AG08395 (cell line): ENCODE results near the gene SALL3.

ENCODE experiments used
- DNase-seq: peaks from one replicate; pipeline ENCODE4 v3.0.0; 2012; ENCODE audit warnings: mixed read lengths, low spot score

SALL3 gene

GRCh38 chr18:78965917-78966792, 13.5 kb upstream of the SALL3 start:
- DNase-seq: no peak

DNA sequence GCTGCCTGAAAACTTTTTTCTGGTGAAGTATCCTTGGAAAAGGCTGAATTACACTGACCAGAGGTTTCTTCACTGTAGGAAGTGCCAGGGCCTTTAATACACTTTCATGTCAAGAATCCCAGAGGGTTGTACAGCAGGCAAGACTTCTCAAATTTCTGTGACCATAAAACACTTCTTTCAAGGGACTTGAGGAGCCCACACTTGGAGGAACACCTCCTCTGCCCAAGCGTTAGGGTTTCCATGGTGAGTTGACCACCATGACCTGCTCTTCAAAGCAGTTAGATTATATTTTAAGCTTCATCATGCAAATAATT, 12.9 kb upstream of the SALL3 start:
- DNase-seq: no peak

- no peak for DNase-seq
These were observed 11.9 kb upstream of the SALL3 start for GRCh38 chr18:78967692-78968091.

DNA sequence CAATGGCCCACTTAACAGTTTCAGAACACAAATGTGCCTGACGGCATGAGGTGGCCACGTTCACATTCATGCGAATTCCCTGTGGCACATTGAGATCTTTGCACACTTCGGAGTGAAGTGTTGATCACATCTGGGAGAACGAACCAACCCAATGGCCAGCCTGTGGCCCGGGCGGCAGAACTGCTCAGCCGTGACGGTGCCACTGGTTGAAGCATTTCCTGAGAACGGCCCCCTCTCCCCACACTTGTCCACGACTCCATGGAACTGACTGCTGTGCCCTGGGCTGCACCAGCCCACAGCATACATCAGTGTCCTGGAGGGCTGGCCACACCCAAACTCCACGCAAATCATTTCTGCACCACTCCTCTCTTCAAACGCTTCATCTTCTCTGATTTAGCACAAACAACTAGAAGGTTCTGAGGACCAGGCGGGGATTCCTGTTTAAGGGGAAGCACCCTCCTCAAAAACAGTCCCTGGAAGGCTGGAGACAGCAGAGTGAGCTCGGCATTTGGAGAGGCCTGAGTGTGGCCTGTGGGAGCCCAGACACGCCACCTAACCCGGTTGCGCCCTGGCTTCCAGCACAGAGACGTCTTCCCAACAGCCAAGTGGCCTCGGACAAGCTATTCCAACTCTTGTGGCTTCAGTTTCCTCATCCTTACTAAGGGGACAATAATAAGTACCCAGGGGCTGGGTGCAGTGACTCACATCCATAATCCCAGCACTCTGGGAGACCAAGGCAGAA, 9.9 kb upstream of the SALL3 start:
- no peak for DNase-seq

- DNase-seq: no peak
These were observed 8.8 kb upstream of the SALL3 start for GRCh38 chr18:78970774-78971333.

DNA sequence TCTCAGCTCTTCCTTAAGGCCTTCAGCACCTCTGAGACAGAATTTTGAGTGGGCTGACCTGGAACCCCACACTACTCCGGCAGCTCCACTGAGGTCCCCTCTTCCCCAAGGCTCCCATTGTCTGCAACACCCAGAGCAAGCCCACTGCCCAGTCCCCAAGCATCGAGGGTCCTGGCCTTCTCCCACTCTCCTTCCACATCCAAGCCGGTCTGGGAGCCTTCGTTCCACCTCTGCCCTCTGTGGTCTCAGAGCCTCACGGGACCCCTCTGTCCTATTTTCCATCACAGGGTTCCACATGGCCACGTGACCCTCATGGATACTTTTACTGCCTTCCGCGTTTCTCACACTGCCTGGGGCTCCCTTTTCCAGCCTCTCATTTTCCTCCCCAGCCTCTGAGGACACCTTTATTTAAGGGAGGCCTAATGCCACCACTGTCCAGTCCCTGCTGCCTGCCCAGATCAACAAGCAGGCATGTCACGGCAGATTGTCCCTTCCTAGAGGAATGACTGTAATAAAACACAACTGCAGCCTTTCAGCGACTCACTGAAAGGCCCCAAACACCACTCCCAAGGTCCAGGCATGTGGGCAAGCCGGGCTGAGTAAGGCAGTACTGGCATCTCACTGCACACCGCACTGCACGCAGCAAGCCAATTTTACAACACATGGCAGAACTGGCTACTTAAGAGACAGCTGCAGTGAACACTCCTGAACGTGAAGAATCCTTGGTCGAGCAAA, 7.9 kb upstream of the SALL3 start:
- DNase-seq: no peak

GRCh38 chr18:78972385-78972918, 7.2 kb upstream of the SALL3 start:
- no peak for DNase-seq

DNA sequence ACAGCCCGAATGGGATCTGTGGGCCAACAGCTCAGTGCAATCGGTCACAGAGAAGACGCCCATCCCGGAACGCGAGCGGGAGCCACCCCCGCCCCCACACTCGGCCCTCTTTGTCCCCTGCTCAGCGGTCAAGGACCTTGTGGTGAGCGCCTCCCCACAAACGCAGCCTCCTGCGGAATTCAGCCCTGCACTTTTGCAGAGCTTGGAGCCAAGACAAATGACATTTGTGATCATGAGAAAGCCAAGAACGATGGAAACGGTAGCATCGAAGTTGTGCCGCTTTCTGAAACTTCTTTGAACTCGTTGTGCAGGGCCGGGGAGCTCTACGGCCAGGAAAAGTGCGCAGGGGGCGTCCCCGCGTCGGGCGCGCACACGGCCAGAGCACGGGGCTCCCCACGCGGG, 6.7 kb upstream of the SALL3 start:
- DNase-seq: no peak

GRCh38 chr18:78973357-78974083, 6.1 kb upstream of the SALL3 start:
- DNase-seq: no peak

GRCh38 chr18:78974115-78974761, 5.4 kb upstream of the SALL3 start:
- DNase-seq: no peak

- DNase-seq: no peak
These were observed 4.3 kb upstream of the SALL3 start for GRCh38 chr18:78975292-78975691.

DNA sequence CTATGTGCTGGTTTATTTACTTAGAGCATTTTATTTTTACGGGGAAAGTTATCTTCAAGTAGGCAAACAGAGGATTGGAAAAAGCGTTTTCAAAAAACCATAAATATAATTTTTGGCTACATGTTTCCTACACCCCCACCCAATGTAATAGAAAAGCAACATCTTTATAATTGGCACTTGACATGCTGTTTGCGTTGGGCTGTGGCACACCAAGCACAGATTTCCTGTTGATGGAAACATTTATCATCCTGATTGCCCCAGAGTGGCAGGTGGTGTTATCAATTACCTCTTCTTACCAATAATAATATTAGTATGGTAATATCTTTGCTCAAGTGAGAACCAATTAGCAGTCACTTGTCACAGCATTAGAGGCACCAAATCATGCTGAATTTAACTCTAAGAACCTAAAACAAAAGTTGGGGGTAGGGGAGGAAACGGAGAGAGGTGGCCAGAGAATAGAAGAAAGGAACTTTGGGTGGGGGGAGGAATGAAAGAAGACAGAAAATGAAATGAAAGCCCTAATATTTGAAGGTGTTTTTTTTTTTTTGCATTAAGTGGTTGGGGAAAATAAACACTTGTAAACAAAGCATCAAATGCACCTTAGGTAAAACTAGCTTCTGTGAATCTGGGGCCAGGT, 3.8 kb upstream of the SALL3 start:
- no peak for DNase-seq

DNA sequence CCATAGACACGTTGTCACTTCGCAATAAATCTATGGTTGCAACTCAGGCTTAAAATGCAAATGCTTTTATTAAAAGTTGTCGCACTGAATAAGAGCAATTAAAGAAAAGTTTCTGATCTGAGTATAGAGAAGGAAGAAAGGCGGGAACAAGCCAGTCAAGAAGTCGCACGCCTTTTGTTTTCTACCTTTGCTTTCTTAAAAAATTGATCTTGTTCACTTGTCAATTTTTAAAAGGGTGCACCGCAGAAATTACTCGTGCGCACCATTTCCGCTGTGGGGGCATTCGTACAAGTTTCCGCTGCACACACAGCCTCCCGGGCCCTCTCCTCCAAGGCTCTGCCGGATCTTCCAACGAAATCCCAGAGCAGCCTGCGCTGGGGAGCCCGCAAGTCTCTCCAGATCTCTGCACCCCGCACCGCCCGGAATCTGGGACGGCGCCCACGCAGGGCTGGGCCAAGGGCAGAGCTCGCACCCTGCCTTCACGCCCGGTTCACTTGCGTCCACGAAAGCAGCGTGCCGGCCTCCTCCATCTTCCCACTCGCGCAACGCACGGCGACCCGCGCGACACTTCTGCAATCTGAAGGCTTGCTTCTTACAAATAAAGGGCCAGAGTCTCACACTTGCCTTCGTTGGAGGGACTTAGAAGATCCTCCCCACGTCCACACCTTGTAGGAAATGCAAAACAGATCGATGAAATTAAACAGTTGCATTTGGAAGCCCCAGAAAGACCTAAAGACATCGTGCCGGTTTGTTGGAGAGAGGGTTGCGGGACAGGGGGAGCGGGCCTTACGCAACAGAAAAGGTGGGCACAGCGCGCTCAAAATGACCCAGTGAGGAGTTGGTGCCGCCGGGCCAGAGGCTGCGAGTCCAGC, 2.6 kb upstream of the SALL3 start:
- no peak for DNase-seq

DNA sequence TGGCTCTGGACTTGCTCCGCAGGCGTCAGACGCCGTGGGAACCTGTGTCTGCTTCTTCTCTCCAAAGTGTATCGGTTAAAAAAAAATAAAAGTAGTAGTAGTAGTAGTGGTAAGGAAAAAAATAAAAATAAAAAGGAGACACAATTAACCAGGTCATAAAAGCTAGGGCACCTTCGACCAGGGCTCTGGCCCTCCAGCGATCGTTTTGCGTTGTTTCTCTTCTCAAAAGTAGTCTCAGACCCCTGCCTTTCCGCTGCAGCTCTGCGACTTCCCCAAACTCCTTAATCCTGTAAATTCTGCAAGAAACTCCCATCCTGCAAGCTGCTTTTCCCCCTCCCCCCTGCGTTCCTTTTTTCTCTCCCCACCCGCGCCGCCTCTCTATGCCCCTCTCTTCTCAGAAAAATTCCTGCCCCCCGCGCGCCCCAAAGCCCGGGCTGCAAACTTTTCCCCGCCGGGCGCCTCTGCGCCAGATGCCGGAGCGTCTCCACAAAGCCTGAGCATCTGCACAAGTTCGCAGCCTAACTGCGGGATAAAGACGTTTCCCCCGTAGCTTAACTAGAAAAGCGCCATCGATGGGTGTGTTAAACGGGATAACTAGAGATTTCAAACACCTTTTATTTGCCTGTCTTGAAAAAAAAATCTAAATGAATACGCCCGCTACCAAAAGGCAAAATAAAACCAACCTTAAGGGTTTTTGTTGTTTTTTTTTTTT, 1.8 kb upstream of the SALL3 start:
- DNase-seq: no peak

DNA sequence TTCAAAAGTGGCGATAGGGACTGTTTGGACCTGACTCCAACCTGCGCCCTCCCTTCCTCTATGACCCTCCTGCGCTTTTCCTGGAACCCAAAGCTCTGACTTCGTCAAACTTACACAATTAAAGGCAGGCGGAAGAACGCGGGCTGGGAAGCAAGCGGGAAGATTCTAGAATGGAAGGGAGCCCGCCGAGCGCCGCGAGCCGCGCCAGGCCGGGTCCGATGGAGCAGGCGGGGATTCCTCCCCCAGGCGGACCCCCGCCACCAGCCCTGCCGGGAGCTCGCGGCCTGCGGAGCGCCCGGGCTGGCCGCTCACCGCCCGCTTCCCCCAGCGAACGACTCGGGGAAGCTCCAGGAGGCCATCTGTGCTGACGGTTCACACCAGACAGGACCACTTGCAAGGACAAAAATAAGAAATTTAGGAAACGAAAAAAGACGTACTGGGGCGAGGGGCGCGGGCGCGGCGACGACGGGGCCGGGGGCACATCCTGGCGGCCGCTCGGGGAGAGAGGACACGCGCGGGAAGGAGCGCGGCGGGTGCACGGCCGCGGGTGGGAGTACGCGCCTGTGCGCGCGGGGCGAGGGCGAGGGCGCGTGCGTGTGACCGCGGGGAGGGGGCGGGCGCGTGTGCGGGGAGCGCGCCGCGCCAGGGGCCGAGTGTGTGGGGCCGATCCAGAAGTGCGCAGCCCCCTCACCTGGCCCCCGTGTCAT, 1.1 kb upstream of the SALL3 start:
- no peak for DNase-seq

DNA sequence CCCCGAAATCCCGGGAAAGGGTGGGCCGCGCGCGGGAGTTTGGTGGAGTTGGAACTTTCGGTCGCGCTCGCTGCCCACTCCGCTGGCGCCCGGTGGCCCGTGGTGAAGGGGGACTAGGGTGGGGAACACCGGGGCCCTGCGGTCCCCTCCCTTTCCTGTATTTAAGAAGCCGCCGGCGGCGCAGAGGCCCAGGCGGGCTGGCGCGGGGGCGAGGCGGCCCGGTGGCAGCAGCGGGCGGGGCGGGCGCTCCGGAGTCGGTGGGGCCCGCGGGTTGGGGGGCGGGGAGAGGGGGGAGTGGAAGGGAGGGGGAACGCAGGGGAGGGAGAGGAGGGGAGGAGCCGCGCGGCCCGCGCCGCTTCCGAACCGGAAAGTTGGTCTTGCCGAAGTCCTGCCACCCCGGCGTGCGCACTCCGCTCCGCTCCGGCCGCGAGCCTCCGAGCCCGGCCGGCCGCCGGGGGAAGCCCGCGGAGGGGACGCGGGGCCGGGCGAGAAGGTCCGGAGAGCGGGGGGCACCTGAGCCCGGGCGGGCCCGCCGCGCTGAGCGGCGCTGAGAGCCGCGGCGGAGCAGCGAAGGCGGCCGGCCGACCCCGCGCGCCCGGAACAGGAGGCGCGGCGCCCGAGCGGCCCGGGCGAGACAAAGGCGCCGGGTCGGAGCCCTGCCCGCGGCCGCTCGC, 425 bp upstream of the SALL3 start:
- no peak for DNase-seq

- DNase-seq: no peak
These were observed 707 bp downstream of the SALL3 start for GRCh38 chr18:78980279-78980771.
